Measurements from ENCODE around the gene TEX12.
"Not testable (repeated sequence)": the region's sequence is repeated elsewhere in the genome, so short reads cannot be mapped to it uniquely, and the experiment has no call there.

TEX12 gene

DNA sequence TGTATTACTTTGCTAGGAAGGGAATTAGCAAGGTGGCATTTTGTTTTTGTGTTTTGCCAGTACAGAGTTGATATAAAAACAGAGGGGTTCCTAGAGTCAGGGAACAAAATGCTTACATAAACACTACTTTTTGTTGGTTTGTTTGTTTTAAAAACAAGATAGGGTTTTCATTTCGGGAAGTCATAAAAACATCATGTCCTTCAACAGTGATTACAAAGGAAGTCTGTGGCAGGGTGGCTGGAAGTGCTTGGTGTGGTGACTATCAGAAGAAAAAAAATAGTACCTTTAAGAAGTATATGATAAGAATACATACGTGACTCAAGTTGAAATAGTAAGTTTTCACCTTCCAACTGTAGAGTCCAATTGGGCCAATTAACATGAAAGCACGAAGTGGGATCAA, 2.1 kb upstream of the TEX12 start:
- no peak for DNase-seq

GRCh38 chr11:112166562-112166961, 610 bp upstream of the TEX12 start:
- no peak for DNase-seq

DNA sequence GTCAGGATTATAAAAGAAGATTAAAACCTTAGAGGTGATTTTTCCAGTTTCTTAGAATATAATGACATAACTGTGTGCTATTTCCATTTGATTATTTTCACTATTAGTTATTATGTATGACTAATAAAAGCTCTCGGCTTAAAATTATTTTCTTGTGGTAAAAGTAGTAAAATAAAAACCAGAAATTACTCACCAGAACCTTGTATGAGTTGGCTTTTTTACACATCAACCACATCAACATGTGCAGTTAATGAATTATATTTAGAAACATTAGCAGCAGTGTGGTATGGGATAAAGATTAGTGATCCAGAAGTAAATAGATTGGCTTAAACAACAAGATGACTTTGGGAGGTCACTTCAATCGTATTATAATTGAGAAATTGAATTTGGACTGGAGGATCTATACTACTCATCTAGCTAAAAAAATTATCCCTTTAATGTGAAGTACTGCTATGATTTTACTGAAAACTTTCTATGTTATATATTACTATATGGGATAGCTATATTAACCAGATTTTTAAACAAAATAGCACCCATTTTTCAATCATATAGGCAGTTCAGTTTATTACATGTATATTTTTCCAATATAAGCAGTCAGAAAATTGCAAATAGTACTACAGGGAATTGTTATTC, 5.3 kb downstream of the TEX12 start:
- DNase-seq, result no peak

DNA sequence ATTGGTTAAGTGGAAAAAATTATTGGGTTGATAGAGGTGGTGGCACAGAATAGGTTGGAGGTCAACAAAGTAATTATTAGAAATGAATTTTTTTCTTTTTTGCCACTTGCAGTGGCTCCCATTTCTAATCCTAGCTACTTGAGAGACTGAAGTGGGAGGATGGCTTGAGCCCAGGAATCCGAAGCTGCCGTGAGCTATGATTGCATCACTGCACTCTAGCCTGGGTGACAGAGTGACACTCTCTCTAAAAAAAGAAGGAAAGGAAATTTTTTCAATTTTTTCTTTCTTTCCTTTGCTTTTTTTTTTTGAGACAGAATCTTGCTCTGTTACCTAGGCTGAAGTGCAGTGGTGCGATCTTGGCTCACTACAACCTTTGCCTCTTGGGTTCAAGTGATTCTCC, 6.0 kb downstream of the TEX12 start:
- no peak for DNase-seq

- peak in 1 of 4 experiments; percentile 1 for DNase-seq
Measured at GRCh38 chr11:112174789-112175598, 7.8 kb downstream of the TEX12 start, which contains the start of gene BCO2. TSS of gene BCO2 (plus strand) at chr11:112175512. CDS start at chr11:112175602, 90 bp downstream.

DNA sequence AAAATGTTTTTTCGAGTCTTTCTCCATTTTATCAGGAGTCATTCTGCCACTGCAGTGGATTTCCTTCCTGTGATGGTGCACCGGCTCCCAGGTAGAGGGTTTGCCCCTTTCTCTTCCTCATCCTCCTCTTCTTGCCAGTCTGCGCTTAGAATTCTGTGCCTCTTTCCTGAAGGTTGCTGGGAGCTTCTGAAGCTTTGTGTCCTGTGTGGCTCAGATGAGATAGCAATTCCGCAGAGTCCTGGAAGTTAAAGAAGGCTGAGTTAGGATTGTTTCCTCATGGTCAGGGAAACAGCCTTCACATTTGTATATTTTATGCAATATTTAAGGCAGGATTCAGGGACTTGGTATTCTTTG, 8.4 kb downstream of the TEX12 start:
- DNase-seq, result no peak

DNA sequence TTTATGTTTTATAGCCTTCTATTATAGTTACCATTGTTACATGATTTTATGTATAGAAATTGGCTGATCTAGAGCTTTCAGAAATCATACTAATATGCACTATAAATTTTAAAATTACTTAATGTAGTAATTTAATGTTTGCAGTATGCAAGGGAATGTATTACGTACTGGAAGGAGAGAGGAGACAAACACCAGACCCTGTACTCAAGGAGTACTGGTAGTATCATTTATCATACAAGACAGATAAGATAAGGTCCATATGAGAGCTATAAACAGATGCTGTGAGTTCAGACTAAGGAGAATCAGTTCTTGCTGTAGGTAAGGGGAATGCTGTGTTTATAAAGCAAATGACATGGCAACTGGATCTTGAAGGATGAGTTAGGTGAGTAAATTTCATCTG, 8.9 kb downstream of the TEX12 start:
- no peak for DNase-seq

- no peak for DNase-seq
Measured at GRCh38 chr11:112177589-112177988, 10.4 kb downstream of the TEX12 start.

GRCh38 chr11:112178428-112178827, 11.3 kb downstream of the TEX12 start:
- DNase-seq, result no peak

DNA sequence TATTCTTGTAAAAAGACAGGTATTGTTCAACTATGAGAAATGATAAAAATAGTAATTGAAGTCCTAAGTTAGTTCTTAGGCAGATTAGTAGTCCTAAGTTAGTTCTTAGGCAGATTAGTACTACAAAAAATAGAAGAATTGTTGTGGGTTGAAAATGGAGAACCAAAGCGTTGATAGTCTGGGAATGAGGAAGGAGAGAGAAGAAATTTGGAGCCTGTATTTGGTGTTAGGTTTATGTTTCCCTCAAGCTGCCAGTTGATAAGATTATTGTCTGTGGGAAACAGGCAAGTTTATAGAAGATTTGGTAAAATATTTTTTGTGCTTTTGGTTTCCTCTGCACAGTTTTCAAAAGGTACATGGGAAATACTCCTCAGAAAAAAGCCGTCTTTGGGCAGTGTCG, 11.8 kb downstream of the TEX12 start:
- no peak for DNase-seq

DNA sequence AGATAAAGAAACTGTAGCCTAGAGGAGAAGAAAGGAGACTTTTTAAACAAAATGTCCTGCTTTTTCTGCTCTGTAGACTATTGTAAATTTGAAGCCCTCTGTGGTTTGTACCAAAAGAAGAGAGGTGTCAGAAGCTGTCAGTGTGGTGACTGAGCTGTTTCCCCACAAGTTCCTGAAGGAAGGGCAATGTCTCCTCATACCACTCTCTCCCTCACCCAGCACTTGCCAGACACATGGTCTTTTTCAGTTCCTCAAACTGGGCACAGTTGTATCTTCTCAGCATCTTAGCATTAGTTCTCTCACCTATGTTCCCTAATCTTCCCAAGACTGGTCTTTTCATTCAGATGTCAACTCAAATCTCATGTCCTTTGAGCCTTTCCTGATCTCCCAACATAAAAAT, 12.4 kb downstream of the TEX12 start:
- no peak for DNase-seq

GRCh38 chr11:112182867-112183266, 15.7 kb downstream of the TEX12 start:
- DNase-seq, result no peak

DNA sequence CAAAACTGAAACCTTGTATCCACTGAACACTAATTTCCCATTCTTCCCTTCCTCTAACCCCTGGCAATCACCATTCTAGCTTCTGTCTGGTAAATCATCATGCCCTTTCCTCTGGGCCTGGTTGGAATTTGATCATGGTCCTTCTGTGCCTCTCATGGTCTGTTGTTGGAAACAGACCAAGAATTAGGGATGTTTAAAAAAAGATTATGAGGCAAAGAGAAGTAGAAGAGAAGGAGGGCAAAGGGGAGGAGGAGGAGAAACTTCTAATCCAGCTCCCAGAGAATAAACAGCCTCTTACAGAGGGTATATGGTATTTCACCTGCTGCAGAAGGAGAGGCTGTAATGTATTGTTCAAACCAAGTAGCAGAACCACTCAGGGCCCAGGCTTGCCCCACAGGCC, 18.7 kb downstream of the TEX12 start:
- no peak for DNase-seq

- DNase-seq, result no peak
Measured at GRCh38 chr11:112186304-112186703, 19.1 kb downstream of the TEX12 start.

GRCh38 chr11:112195113-112195512, 27.9 kb downstream of the TEX12 start:
- DNase-seq, result not testable (repeated sequence)

DNA sequence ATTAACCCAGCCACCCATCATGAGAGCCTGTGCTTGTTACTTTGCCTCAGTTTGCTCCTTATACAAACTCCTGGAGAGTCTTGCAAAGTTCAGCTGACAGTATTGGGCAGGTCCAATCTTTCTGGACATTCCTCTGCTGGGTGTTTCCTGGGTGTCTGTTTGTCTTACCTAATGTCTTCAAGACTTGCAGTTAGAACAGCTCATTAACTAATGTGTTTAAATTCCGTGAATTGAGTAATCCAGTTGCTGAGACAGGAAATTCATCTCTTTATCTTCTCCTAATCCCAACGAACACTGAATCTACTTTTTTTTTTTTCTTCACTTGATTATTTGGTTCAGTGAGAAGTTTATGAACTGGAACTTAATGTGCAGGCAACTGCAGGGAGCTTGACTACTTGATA, 28.8 kb downstream of the TEX12 start:
- no peak for DNase-seq

DNA sequence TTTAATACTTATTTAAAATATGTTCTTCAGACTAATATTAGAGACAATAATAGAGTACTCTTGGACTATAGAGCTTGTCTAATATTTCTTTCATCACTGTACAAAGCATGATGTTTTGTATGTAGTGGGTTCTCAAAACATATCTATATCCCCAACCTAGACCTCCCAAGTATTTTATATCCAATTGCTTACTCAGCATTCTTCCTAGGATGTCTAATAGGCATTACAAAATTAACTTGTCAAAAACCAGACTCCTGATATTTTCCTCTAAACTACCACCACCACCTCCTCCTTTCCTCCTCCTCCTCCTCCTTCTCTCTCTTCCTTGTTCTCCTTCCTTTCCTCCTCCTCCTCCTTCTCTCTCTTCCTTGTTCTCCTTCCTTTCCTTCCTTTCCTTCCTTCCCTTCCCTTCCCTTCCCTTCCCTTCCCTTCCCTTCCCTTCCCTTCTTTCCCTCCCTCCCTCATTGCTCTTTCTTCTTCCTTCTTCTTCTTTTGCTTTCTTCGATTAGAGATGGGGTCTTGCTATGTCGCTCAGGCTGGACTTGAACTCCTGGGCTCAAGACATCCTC, 29.4 kb downstream of the TEX12 start:
- no peak for DNase-seq

GRCh38 chr11:112199101-112199500, 31.9 kb downstream of the TEX12 start:
- DNase-seq, result not testable (repeated sequence)

GRCh38 chr11:112200252-112200651, 33.1 kb downstream of the TEX12 start:
- no peak for DNase-seq

DNA sequence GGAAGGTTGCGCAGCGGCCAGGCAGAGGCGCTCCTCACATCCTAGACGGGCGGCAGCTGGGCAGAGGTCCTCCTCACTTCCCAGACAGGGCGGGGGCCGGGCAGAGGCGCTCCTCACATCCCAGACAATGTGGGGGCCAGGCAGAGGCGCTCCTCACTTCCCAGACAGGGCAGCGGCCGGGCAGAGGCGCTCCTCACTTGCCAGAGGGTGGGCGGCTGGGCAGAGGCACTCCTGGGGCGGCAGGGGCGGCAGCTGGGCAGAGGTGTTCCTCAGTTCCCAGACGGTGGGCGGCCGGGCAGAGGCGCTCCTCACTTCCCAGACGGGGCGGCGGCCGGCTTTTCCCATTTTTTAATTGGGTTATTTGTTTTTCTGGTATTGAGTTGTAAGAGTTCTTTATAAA, 38.9 kb downstream of the TEX12 start:
- no peak for DNase-seq

DNA sequence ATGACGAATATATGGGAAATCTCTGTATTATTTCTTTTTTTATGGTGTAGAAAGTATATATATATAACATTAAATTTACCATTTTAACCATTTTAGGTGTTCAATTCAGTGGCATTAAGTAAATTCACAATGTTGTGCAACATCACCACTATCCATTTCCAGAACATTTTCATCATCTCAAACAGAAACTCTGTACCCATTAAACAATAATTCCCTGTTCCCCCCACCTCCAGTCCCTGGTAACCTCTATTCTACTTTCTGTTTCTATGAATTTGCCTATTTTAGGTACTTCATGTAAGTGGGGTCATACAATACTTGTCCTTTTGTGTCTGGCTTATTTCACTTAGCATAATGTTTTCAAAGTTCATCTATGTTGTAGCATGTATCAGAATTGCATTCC, 43.7 kb downstream of the TEX12 start:
- no peak for DNase-seq

DNA sequence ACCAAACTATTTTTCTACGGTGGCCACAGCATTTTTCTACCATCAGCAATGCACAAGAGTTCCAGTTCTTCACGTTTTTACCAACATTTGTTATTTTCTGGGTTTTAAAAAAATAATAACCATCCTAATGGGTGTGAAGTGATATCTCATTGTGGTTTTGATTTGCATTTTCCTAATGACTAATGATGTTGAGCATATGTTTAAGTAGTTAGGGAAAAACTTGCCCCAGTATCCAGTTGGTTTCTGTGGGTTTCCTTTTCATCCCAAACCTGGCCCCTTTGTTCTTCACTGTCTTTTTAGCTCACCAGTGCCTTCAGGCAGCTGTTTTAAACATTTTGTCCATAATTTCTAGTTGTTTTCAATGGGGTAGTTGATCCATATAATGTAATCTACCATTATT, 44.4 kb downstream of the TEX12 start:
- DNase-seq, result no peak

GRCh38 chr11:112212290-112212689, 45.1 kb downstream of the TEX12 start:
- DNase-seq, result no peak

- DNase-seq, result no peak
Measured at GRCh38 chr11:112212710-112213109, 45.5 kb downstream of the TEX12 start.
